ENCODE measurements around the gene SFTA2. TPM values are rescaled to one million over a fixed set of nuclear protein-coding genes. Genes with fewer than 3 reads are reported as not detected.
A peak's percentile ranks its signal among the peaks of the same experiment; 100 is the strongest.

The SFTA2 gene
- total and polyA plus RNA-seq, 9 of the 15 experiments (the other 6 are each of a cell fraction or from before 2014, with no cell fraction given): not detected

GRCh38 chr6:30955367-30956042, 23.5 kb upstream of the SFTA2 start (continued):
- TF ChIP-seq SRSF7 (optimal IDR thresholded peaks at IDR 0.05; ENCODE audit: low read depth, low read length) (no peak), ZNF717 (CRISPR knock-in tag; IDR thresholded peaks at IDR 0.05) (no peak), ARID2 (IDR thresholded peaks at IDR 0.05) (no peak), KLF13 (tag; IDR thresholded peaks at IDR 0.05; ENCODE audit: borderline replicate concordance, low read depth) (no peak), PHTF2 (CRISPR knock-in tag; IDR thresholded peaks at IDR 0.05) (no peak), RAD51 (IDR thresholded peaks at IDR 0.05; ENCODE audit: borderline replicate concordance, low read depth) (peak; percentile 23; the same call in 1 of the 2 replicates), ARNT (IDR thresholded peaks at IDR 0.05) (no peak), TBL1XR1 (IDR thresholded peaks at IDR 0.05; ENCODE audit: low read length in 2 of 2) (peak in 1 of 2 experiments; percentile 70; a peak in 2 of 4 replicates), USF1 (CRISPR knock-in tag; IDR thresholded peaks at IDR 0.05) (no peak), STAG1 (CRISPR knock-in tag; IDR thresholded peaks at IDR 0.05; ENCODE audit: borderline replicate concordance) (no peak), CBFB (CRISPR knock-in tag; IDR thresholded peaks at IDR 0.05) (peak; percentile 80), TCF7L2 (IDR thresholded peaks at IDR 0.05; ENCODE audit: low read depth, low read length) (no peak), ZNF764 (CRISPR knock-in tag; IDR thresholded peaks at IDR 0.05; ENCODE audit: low read depth) (no peak), KDM2B (CRISPR knock-in tag; IDR thresholded peaks at IDR 0.05) (peak; percentile 45; the same call in 1 of the 2 replicates), ZBTB17 (CRISPR knock-in tag; IDR thresholded peaks at IDR 0.05) (no peak), SMARCB1 (IDR thresholded peaks at IDR 0.05; ENCODE audit: insufficient read length, low read depth) (no peak), ZNF586 (CRISPR knock-in tag; conservative IDR thresholded peaks at IDR 0.05) (no peak), NFRKB (IDR thresholded peaks at IDR 0.05; ENCODE audit: low read depth) (no peak), ZNF347 (CRISPR knock-in tag; IDR thresholded peaks at IDR 0.05; ENCODE audit: low read depth) (no peak)

Data from K562 (cell line).